Measurements from ENCODE around the gene GASK1A. TPM values are rescaled to one million over a fixed set of nuclear protein-coding genes. Genes with fewer than 3 reads are reported as not detected.

GASK1A gene
- total and polyA plus RNA-seq, 2 donors (not counting 3 experiments of a cell fraction or from before 2014, with no cell fraction given), result 0.04 TPM; not detected in 1

GRCh38 chr3:43017593-43018195 is 38.6 kb downstream of the GASK1A start:
- Histone ChIP-seq H4K20me1 (replicated peaks; ENCODE audit: control insufficient read depth, extremely low read depth, insufficient read depth, low read length) (no peaks in the 10 kb centered on the region), H3K4me3 (replicated peaks in 1 of 3; ENCODE audit: insufficient read depth in 1 of 3, low read depth in 1 of 3, low read length in 3 of 3) (no peak overlapping the region), H3K27ac (ENCODE audit: insufficient read depth, low read depth, low read length) (no peak overlapping the region), H3K79me2 (ENCODE audit: control insufficient read depth, insufficient read depth, low read length) (no peaks in the 10 kb centered on the region), H3K4me2 (ENCODE audit: insufficient read depth, low read length) (no peak overlapping the region), H2AFZ (ENCODE audit: low read depth, low read length) (no peak overlapping the region), H3K9ac (replicated peaks; ENCODE audit: extremely low read depth, insufficient read depth, low read length) (no peak overlapping the region), H3K9me3 (replicated peaks; ENCODE audit: control insufficient read depth, insufficient read depth, low read length) (no peaks in the 10 kb centered on the region), H3K9me1 (replicated peaks; ENCODE audit: control insufficient read depth, extremely low read depth, insufficient read depth, low read length) (no peaks in the 10 kb centered on the region), H3K36me3 (ENCODE audit: control insufficient read depth in 2 of 2, extremely low read depth in 1 of 2, insufficient read depth in 2 of 2, low read length in 2 of 2) (no peaks in the 10 kb centered on the region), H3K27me3 (ENCODE audit: control insufficient read depth in 2 of 2, insufficient read depth in 2 of 2, low read length in 2 of 2) (no peaks in the 10 kb centered on the region), H3K4me1 (ENCODE audit: control insufficient read depth, extremely low read depth, insufficient read depth, low read length) (no peaks in the 10 kb centered on the region)
- intact Hi-C loops (cut with micrococcal nuclease) (no loop called here), dilution Hi-C loops (cut with MboI; ENCODE audit: extremely low pct_ligation_motif_present, low sequenced_read_pairs) (no loop called here)
- CTCF ChIA-PET, result no interaction called here
- TF ChIP-seq EZH2 (IDR thresholded peaks at IDR 0.05; ENCODE audit: borderline replicate concordance, low read depth, low read length, severe bottlenecking), result no peak
- no peak for TF ChIP-seq JUN (IDR thresholded peaks at IDR 0.05; ENCODE audit: borderline replicate concordance, insufficient read depth, insufficient read length, low read depth)
- TF ChIP-seq POLR2AphosphoS5 (IDR thresholded peaks at IDR 0.05; ENCODE audit: insufficient read depth, low read depth, low read length), result no peak
- TF ChIP-seq CTCF (IDR thresholded peaks at IDR 0.05; ENCODE audit: extremely low read depth in 1 of 2, insufficient read depth in 1 of 2, low read depth in 1 of 2, low read length in 2 of 2), result no peak
- TF ChIP-seq FOS (IDR thresholded peaks at IDR 0.05; ENCODE audit: borderline replicate concordance, insufficient read depth, low read length), result no peak
- no peak for TF ChIP-seq MYC (IDR thresholded peaks at IDR 0.05; ENCODE audit: low read depth, low read length)
- TF ChIP-seq MAX (IDR thresholded peaks at IDR 0.05; ENCODE audit: insufficient read depth, insufficient read length), result no peak
- TF ChIP-seq GATA2 (IDR thresholded peaks at IDR 0.05; ENCODE audit: insufficient read depth, insufficient read length, low read depth, low read length), result no peak
- no peak for TF ChIP-seq POLR2A (IDR thresholded peaks at IDR 0.05; ENCODE audit: low read depth, low read length)
- no TSS peak for BruUV-seq (replicated peaks)
- FAIRE-seq, result no peak
- POLR2A ChIA-PET, result no interaction called here
- DNase-seq (ENCODE audit: low read depth, low spot score), result no peak

Measured in endothelial cell of umbilical vein (primary cell).